DND-41 (cell line): ENCODE data around the gene RGS19.

Experiments used
- CTCF ChIP-seq: IDR thresholded peaks from 2 replicates; pipeline ENCODE4 v1.5.1; 2012; ENCODE audit warnings: borderline replicate concordance, low read length, moderate library complexity, mild to moderate bottlenecking; ENCODE audit not compliant: poor library complexity, severe bottlenecking; ENCODE audit errors: extremely low read depth
- EZH2 ChIP-seq: IDR thresholded peaks from 3 replicates; pipeline ENCODE4 v1.6.1; 2012; ENCODE audit warnings: borderline replicate concordance, low read depth, mild to moderate bottlenecking, moderate library complexity, low read length, inconsistent platforms; ENCODE audit not compliant: severe bottlenecking

- TF ChIP-seq CTCF (no peak), EZH2 (no peak)
Measured at GRCh38 chr20:64106981-64107735, 27.8 kb upstream of the RGS19 start, which contains the start of gene NPBWR2.
